GM10248 (cell line): ENCODE measurements around the gene EEF1B2.
"Not testable (repeated sequence)": the region's sequence is repeated elsewhere in the genome, so short reads cannot be mapped to it uniquely, and the experiment has no call there.

Experiments
- CTCF ChIA-PET: fragments of 300-600 bp; sonication (Branson Sonifier 250); formaldehyde crosslinking; extraction: SDS; loops from one replicate; lab custom pipeline; 2021; ENCODE audit warnings: antibody characterized with exemption; lab: Yijun Ruan, JAX
- POLR2A ChIA-PET: fragments of 350-650 bp; sonication (Branson Sonifier 250); formaldehyde crosslinking; extraction: SDS; loops from one replicate; lab custom pipeline; 2020; ENCODE audit warnings: antibody characterized with exemption; lab: Yijun Ruan, JAX
- DNase-seq: peaks from one replicate; pipeline ENCODE4 v3.0.0; 2012; ENCODE audit errors: extremely low spot score
- CTCF ChIP-seq: IDR thresholded peaks from 2 replicates; pipeline ENCODE4 v1.5.1; 2012; ENCODE audit warnings: mild to moderate bottlenecking, low read depth; ENCODE audit errors: extremely low read depth, missing control alignments, control extremely low read depth

EEF1B2 gene

GRCh38 chr2:206163251-206163880, 3.7 kb downstream of the EEF1B2 start:
- TF ChIP-seq CTCF: no peak
- ChIA-PET POLR2A (no interaction called here), CTCF (interaction anchor here (0.7 to 1.2 kb wide), 4 partner anchors 9 to 113 kb away, joined by 3 to 5 read pairs (median 4); no protein-coding TSS in a partner anchor)
- DNase-seq: no peak

- ChIA-PET CTCF (interaction anchor here (1.1 to 1.3 kb wide), 4 partner anchors 10 to 36 kb away, joined by 3 to 5 read pairs (median 4); no protein-coding TSS in a partner anchor), POLR2A (interaction anchor here (0.7 kb wide), 1 partner anchor 179 kb away, joined by 3 read pairs; no protein-coding TSS in a partner anchor)
- TF ChIP-seq CTCF: peak; percentile 65
- DNase-seq: no peak
Measured at GRCh38 chr2:206164261-206164862, 4.7 kb downstream of the EEF1B2 start.

GRCh38 chr2:206168230-206168629, 8.5 kb downstream of the EEF1B2 start:
- DNase-seq, CTCF ChIA-PET, POLR2A ChIA-PET: not testable (repeated sequence)

- DNase-seq, POLR2A ChIA-PET, CTCF ChIA-PET: not testable (repeated sequence)
Measured at GRCh38 chr2:206171624-206172397, 12.1 kb downstream of the EEF1B2 start.

GRCh38 chr2:206173147-206173546, 13.5 kb downstream of the EEF1B2 start:
- DNase-seq: no peak
- TF ChIP-seq CTCF: no peak
- ChIA-PET CTCF (no interaction called here), POLR2A (no interaction called here)

- DNase-seq: no peak
- ChIA-PET POLR2A (no interaction called here), CTCF (interaction anchor here (1.3 kb wide), 1 partner anchor 12 kb away, joined by 5 read pairs; no protein-coding TSS in a partner anchor)
- no peak for TF ChIP-seq CTCF
Measured at GRCh38 chr2:206176121-206176520, 16.4 kb downstream of the EEF1B2 start.

- ChIA-PET POLR2A (no interaction called here), CTCF (interaction anchor here (1.1 kb wide), 1 partner anchor 13 kb away, joined by 3 read pairs; no protein-coding TSS in a partner anchor)
- no peak for TF ChIP-seq CTCF
- no peak for DNase-seq
Measured at GRCh38 chr2:206176901-206177300, 17.2 kb downstream of the EEF1B2 start.

GRCh38 chr2:206181526-206181925, 21.8 kb downstream of the EEF1B2 start:
- CTCF ChIA-PET, DNase-seq, POLR2A ChIA-PET: not testable (repeated sequence)
